Measurements from ENCODE around the gene MDM1.

- no peak for TF ChIP-seq CTCF (IDR thresholded peaks at IDR 0.05 in 8 of 11, conservative IDR thresholded peaks at IDR 0.05 in 3 of 11)
- TF ChIP-seq POLR2A (IDR thresholded peaks at IDR 0.05) = no peak
Measured at GRCh38 chr12:68368327-68368726, 36.2 kb upstream of the MDM1 start.
